SK-N-SH (cell line): ENCODE measurements around the gene ENTPD6. TPM values are rescaled to one million over a fixed set of nuclear protein-coding genes. Genes with fewer than 3 reads are reported as not detected.
A peak's percentile ranks its signal among the peaks of the same experiment; 100 is the strongest.

Experiments
- CTCF ChIA-PET: fragments of 300-600, 350-600 bp; formaldehyde crosslinking; extraction: SDS; loops from one replicate; lab custom pipeline; 2021; lab: Yijun Ruan, JAX
- POLR2A ChIA-PET: fragments of 350-600 bp; sonication (Branson Sonifier 250); formaldehyde crosslinking; extraction: SDS; loops from one replicate; lab custom pipeline; 2020; ENCODE audit warnings: antibody characterized with exemption, inconsistent platforms; lab: Yijun Ruan, JAX
- DNase-seq: peaks from one replicate; pipeline ENCODE4 v3.0.0; 2012
- H2AFZ ChIP-seq: fragments of 200-600 bp; sonication (generic); 2 replicates; pipeline ENCODE4 v1.8.1; 2016; ENCODE audit warnings: antibody characterized with exemption, mild to moderate bottlenecking, low read depth
- H3F3A ChIP-seq: fragments of 200-600 bp; sonication (generic); replicated peaks from 2 replicates; pipeline ENCODE3; 2016; ENCODE audit warnings: antibody characterized with exemption, mild to moderate bottlenecking; ENCODE audit not compliant: insufficient read depth
- H3K27ac ChIP-seq, 2 experiments: fragments of 200-500 bp in 1 of 2; fragments of 200-600 bp in 1 of 2; sonication (Bioruptor generic) in 1 of 2; sonication (generic), shearing (Covaris generic) in 1 of 2; 2 replicates each; pipeline versions ENCODE4 v1.5.1 to v1.6.1; 2014 to 2016; ENCODE audit warnings: low read depth in 2 of 2, inconsistent platforms in 1 of 2, low read length in 1 of 2, mild to moderate bottlenecking in 1 of 2, mixed read lengths in 1 of 2
- H3K27me3 ChIP-seq: fragments of 200-600 bp; sonication (generic), shearing (Covaris generic); 2 replicates; pipeline ENCODE4 v1.6.1; 2016; ENCODE audit warnings: mixed run types; ENCODE audit not compliant: insufficient read depth
- H3K36me3 ChIP-seq, 2 experiments: fragments of 200-500 bp in 1 of 2; fragments of 200-600 bp in 1 of 2; sonication (Bioruptor generic) in 1 of 2; sonication (generic) in 1 of 2; replicated peaks in 1 of 2; 2 replicates each; pipeline versions ENCODE3 to v1.5.1; 2014 to 2016; ENCODE audit warnings: low read length in 1 of 2, mild to moderate bottlenecking in 1 of 2; ENCODE audit not compliant: insufficient read depth in 2 of 2, control insufficient read depth in 1 of 2
- H3K4me1 ChIP-seq, 2 experiments: fragments of 200-500 bp in 1 of 2; fragments of 200-600 bp in 1 of 2; sonication (Bioruptor generic) in 1 of 2; sonication (generic), shearing (Covaris generic) in 1 of 2; 2 replicates each; pipeline versions ENCODE4 v1.5.1 to v1.6.1; 2014 to 2016; ENCODE audit warnings: low read depth in 1 of 2, low read length in 1 of 2, mixed run types in 1 of 2; ENCODE audit not compliant: insufficient read depth in 2 of 2, control insufficient read depth in 1 of 2
- H3K4me2 ChIP-seq: fragments of 200-600 bp; sonication (generic), shearing (Covaris generic); 2 replicates; pipeline ENCODE4 v1.6.1; 2017; ENCODE audit warnings: mixed run types
- H3K4me3 ChIP-seq, 2 experiments: fragments of 200-500 bp in 1 of 2; fragments of 200-600 bp in 1 of 2; sonication (Bioruptor generic) in 1 of 2; sonication (generic), shearing (Covaris generic) in 1 of 2; 2 replicates each; pipeline versions ENCODE4 v1.5.1 to v1.8.1; 2014 to 2016; ENCODE audit warnings: low read depth in 2 of 2, inconsistent platforms in 1 of 2, low read length in 1 of 2, mild to moderate bottlenecking in 1 of 2, mixed read lengths in 1 of 2, moderate library complexity in 1 of 2
- H3K79me2 ChIP-seq: fragments of 200-600 bp; sonication (generic); 2 replicates; pipeline ENCODE4 v1.8.1; 2017; ENCODE audit warnings: mild to moderate bottlenecking; ENCODE audit not compliant: insufficient read depth
- H3K9ac ChIP-seq: fragments of 200-600 bp; sonication (generic); 2 replicates; pipeline ENCODE4 v1.6.1; 2017; ENCODE audit warnings: mixed run types
- H3K9me2 ChIP-seq: fragments of 200-600 bp; sonication (generic); 2 replicates; pipeline ENCODE4 v1.6.1; 2017; ENCODE audit warnings: mixed run types
- H3K9me3 ChIP-seq: fragments of 200-600 bp; sonication (generic); 2 replicates; pipeline ENCODE4 v1.6.1; 2017; ENCODE audit warnings: mixed run types, mild to moderate bottlenecking, moderate library complexity
- H4K20me1 ChIP-seq: fragments of 200-600 bp; sonication (generic); 2 replicates; pipeline ENCODE4 v1.6.1; 2017; ENCODE audit warnings: mild to moderate bottlenecking, mixed run types; ENCODE audit not compliant: insufficient read depth
- CHD2 ChIP-seq: fragments of 150-350 bp; IDR thresholded peaks from 2 replicates; pipeline ENCODE4 v1.6.1; 2018; ENCODE audit warnings: low read length; ENCODE audit not compliant: partially characterized antibody
- CTCF ChIP-seq: fragments of 200-600 bp; sonication (generic); IDR thresholded peaks from 2 replicates; pipeline ENCODE4 v1.6.1; 2017; ENCODE audit warnings: antibody characterized with exemption, mild to moderate bottlenecking, moderate library complexity
- ELF1 ChIP-seq: IDR thresholded peaks from 2 replicates; pipeline ENCODE4 v1.4.0; 2012
- EP300 ChIP-seq, 2 experiments: IDR thresholded peaks; 2 replicates each; pipeline versions ENCODE4 v1.4.0 to v1.6.1; 2012; ENCODE audit warnings: borderline replicate concordance in 1 of 2, low read depth in 1 of 2, low read length in 1 of 2
- FOSL2 ChIP-seq: IDR thresholded peaks from 2 replicates; pipeline ENCODE4 v1.4.0; 2012; ENCODE audit warnings: low read depth, mild to moderate bottlenecking, moderate library complexity, borderline replicate concordance
- FOXJ3 ChIP-seq: sonication (generic); formaldehyde crosslinking; IDR thresholded peaks from 2 replicates; pipeline ENCODE4 v1.5.1; 2020; ENCODE audit warnings: mild to moderate bottlenecking, missing genetic modification reagents
- JUND ChIP-seq: IDR thresholded peaks from 2 replicates; pipeline ENCODE4 v1.4.0; 2012
- MXI1 ChIP-seq: IDR thresholded peaks from 2 replicates; pipeline ENCODE4 v1.6.1; 2012; ENCODE audit warnings: mild to moderate bottlenecking, low read depth, low read length, improper control_type of control experiment
- RFX5 ChIP-seq: IDR thresholded peaks from 2 replicates; pipeline ENCODE4 v1.6.1; 2012; ENCODE audit warnings: mild to moderate bottlenecking, improper control_type of control experiment, low read length
- RXRA ChIP-seq: IDR thresholded peaks from 2 replicates; pipeline ENCODE4 v1.4.0; 2012; ENCODE audit warnings: low read depth, mild to moderate bottlenecking, borderline replicate concordance
- SIN3A ChIP-seq: IDR thresholded peaks from 2 replicates; pipeline ENCODE4 v1.6.1; 2012; ENCODE audit warnings: low read depth, mild to moderate bottlenecking, low read length, moderate library complexity, borderline replicate concordance
- TEAD4 ChIP-seq: IDR thresholded peaks from 2 replicates; pipeline ENCODE4 v1.4.0; 2012; ENCODE audit warnings: mild to moderate bottlenecking, borderline replicate concordance; ENCODE audit not compliant: insufficient read depth
- USF1 ChIP-seq: IDR thresholded peaks from 2 replicates; pipeline ENCODE4 v1.4.0; 2012; ENCODE audit warnings: low read depth, borderline replicate concordance
- ZBTB33 ChIP-seq: IDR thresholded peaks from 2 replicates; pipeline ENCODE4 v1.4.0; 2012; ENCODE audit warnings: low read depth, borderline replicate concordance
- whole genome bisulfite sequencing: methylation state at CpG from one replicate; pipeline ENCODE4 v1.1.6; 2017; ENCODE audit warnings: low lambda C conversion rate; 5-methylcytosine and 5-hydroxymethylcytosine counted together
- polyA plus RNA-seq, 3 experiments: library from polyadenylated mRNA; depleted of rRNA; stranded (reverse); fragments of >200 nt; gene quantifications; 2 replicates each; pipeline ENCODE4 v1.2.3, GENCODE V29; 2012

Gene ENTPD6
- polyA plus RNA-seq, 1 of the 3 experiments (the other 2 are of a cell fraction), result 76.1 TPM

GRCh38 chr20:25195962-25196785 is 662 bp downstream of the ENTPD6 start:
- Histone ChIP-seq H3K36me3 (no peaks in the 10 kb centered on the region), H3K79me2 (peaks cover 56% of the 10 kb centered on the region), H3K27ac (peak overlapping the region; percentile 48 to 59; a peak in 2 of 4 replicates), H3K9ac (peak overlapping the region; percentile 84), H3F3A (peaks cover 4% of the 10 kb centered on the region), H2AFZ (peak overlapping the region; percentile 80; the same call in 1 of the 2 replicates), H3K4me2 (peak overlapping the region; percentile 91), H3K4me1 (peaks cover 0 to 33% of the 10 kb centered on the region in 2 experiments; a peak in 3 of 4 replicates), H4K20me1 (peaks cover 3% of the 10 kb centered on the region; the same call in 1 of the 2 replicates), H3K9me3 (no peaks in the 10 kb centered on the region)
- DNase-seq, result no peak
- ChIA-PET POLR2A (interaction anchor here (1.7 kb wide), 2 partner anchors 20 to 51 kb away, joined by 4 to 14 read pairs; partner anchors contain the start of gene PYGB), CTCF (interaction anchor here (0.7 to 1.9 kb wide), 4 partner anchors 9 to 203 kb away, joined by 3 to 9 read pairs (median 4); partner anchors contain the start of gene PYGB)
- 15% methylated on average over 30 of the region's 39 CpGs for WGBS
- TF ChIP-seq SIN3A, result no peak
- TF ChIP-seq, all 33 proteins: peak for 0
- Histone ChIP-seq H3K4me3 (peak overlapping the region; percentile 89 to 91), H3K27me3 (no peaks in the 10 kb centered on the region), H3K9me2 (no peaks in the 10 kb centered on the region)

GRCh38 chr20:25196786-25197120 is 1.2 kb downstream of the ENTPD6 start:
- H3K9me2 ChIP-seq, result no peaks in the 10 kb centered on the region
- no peak for TF ChIP-seq RXRA
- TF ChIP-seq SIN3A, result no peak
- TF ChIP-seq RFX5, result no peak
- TF ChIP-seq FOSL2, result no peak
- no peak for TF ChIP-seq EP300 (IDR thresholded peaks at IDR 0.05; ENCODE audit: borderline replicate concordance in 1 of 2, low read depth in 1 of 2, low read length in 1 of 2)
- no peak for TF ChIP-seq MXI1
- TF ChIP-seq CTCF, result no peak
- TF ChIP-seq ZBTB33, result no peak
- no peak for TF ChIP-seq FOXJ3 (CRISPR knock-in tag)
- no peak for TF ChIP-seq USF1
- TF ChIP-seq ELF1, result no peak
- TF ChIP-seq CHD2, result no peak
- no peak for TF ChIP-seq TEAD4
- no peak for TF ChIP-seq JUND
- H2AFZ ChIP-seq, result no peak overlapping the region
- no peak overlapping the region for H3K27ac ChIP-seq
- peaks cover 3% of the 10 kb centered on the region; the same call in 1 of the 2 replicates for H4K20me1 ChIP-seq
- CTCF ChIA-PET, result interaction anchor here (0.7 to 1.2 kb wide), 2 partner anchors 8 to 203 kb away, joined by 3 to 4 read pairs; no protein-coding TSS in a partner anchor
- no peak for DNase-seq
- peaks cover 4% of the 10 kb centered on the region for H3F3A ChIP-seq
- H3K27me3 ChIP-seq, result no peaks in the 10 kb centered on the region
- peak overlapping the region; percentile 89 to 91; a peak in 3 of 4 replicates for H3K4me3 ChIP-seq
- 93% methylated on average over 9 of the region's 9 CpGs for WGBS
- H3K4me1 ChIP-seq, result peaks cover 0 to 27% of the 10 kb centered on the region in 2 experiments; a peak in 3 of 4 replicates
- H3K4me2 ChIP-seq, result peak overlapping the region; percentile 91
- H3K9me3 ChIP-seq, result no peaks in the 10 kb centered on the region
- POLR2A ChIA-PET, result no interaction called here
- no peak overlapping the region for H3K9ac ChIP-seq
- H3K79me2 ChIP-seq, result peaks cover 62% of the 10 kb centered on the region
- no peaks in the 10 kb centered on the region for H3K36me3 ChIP-seq
